Measurements from ENCODE around the gene CD99L2.

DNA sequence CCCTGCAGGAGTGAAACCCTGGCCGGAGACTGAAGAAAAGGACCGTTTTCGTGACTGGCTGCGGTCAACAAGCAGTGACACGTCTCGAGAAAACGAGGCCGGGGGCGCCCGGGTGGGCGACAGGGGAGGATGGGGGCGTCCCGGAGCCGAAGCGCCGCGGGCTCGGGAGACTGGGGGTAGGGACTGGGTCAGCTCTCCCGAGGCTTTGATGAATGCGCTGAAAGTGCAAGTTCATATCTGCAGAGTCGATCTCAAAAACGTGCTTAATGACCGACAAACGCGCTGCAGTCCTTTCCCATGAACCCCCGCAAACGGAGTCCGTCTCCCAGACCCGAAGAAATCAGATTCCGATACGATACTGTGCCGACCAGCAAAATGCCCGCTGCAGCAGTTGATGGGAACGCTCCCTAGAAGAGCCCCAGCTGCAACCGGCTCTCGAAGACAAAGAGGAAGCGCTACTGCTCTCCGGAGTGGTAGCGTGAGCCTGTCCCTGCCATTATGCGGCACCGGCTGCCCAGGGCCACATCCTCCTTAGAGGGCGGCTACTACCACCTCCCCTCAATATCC is 806 bp upstream of the CD99L2 start:
- TF ChIP-seq, protein P1, sequence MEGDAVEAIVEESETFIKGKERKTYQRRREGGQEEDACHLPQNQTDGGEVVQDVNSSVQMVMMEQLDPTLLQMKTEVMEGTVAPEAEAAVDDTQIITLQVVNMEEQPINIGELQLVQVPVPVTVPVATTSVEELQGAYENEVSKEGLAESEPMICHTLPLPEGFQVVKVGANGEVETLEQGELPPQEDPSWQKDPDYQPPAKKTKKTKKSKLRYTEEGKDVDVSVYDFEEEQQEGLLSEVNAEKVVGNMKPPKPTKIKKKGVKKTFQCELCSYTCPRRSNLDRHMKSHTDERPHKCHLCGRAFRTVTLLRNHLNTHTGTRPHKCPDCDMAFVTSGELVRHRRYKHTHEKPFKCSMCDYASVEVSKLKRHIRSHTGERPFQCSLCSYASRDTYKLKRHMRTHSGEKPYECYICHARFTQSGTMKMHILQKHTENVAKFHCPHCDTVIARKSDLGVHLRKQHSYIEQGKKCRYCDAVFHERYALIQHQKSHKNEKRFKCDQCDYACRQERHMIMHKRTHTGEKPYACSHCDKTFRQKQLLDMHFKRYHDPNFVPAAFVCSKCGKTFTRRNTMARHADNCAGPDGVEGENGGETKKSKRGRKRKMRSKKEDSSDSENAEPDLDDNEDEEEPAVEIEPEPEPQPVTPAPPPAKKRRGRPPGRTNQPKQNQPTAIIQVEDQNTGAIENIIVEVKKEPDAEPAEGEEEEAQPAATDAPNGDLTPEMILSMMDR (IDR thresholded peaks at IDR 0.05 in 8 of 11, conservative IDR thresholded peaks at IDR 0.05 in 3 of 11), result no peak
- peak; percentile 55 to 86 (median 77) for TF ChIP-seq POLR2AphosphoS5 (IDR thresholded peaks at IDR 0.05)

All from spleen (tissue), 7 donors.